Measurements from ENCODE around the gene RAB11A. TPM values are rescaled to one million over a fixed set of nuclear protein-coding genes. Genes with fewer than 3 reads are reported as not detected.

RAB11A gene
- total RNA-seq, 1 experiment from 2014 or later = 263 TPM

DNA sequence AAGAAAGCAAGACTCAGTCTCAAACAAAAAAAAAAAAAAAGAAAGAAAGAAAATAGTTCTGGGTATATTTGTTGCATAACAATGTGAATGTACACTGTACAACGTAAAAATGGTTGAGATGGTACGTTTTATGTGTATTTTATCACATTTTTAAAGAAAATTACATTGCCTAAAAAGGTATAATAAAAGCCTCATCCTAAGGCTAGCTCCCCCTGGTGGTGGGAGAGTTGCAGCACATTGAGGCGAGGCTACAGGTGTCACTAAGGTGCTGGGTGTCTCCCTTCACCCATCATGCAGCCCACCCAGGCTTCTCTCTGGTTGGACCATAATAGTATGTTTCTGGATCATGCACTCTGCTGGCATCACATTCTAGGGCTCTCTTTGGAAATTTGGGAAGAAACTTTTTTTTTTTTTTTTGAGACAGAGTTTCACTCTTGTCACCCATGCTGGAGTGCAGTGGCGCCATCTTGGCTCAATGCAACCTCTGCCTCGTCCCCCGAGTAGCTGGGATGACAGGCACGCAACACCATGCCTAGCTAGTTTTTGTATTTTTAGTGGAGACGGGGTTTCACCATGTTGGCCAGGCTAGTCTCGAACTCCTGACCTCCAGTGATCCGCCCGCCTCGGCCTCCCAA lies 12.4 kb upstream of the RAB11A start:
- no peak overlapping the region for H3K27ac ChIP-seq (ENCODE audit: low read length)
- TF ChIP-seq POLR2AphosphoS5 (IDR thresholded peaks at IDR 0.05; ENCODE audit: low read depth, low read length) = no peak
- TF ChIP-seq, protein P1, sequence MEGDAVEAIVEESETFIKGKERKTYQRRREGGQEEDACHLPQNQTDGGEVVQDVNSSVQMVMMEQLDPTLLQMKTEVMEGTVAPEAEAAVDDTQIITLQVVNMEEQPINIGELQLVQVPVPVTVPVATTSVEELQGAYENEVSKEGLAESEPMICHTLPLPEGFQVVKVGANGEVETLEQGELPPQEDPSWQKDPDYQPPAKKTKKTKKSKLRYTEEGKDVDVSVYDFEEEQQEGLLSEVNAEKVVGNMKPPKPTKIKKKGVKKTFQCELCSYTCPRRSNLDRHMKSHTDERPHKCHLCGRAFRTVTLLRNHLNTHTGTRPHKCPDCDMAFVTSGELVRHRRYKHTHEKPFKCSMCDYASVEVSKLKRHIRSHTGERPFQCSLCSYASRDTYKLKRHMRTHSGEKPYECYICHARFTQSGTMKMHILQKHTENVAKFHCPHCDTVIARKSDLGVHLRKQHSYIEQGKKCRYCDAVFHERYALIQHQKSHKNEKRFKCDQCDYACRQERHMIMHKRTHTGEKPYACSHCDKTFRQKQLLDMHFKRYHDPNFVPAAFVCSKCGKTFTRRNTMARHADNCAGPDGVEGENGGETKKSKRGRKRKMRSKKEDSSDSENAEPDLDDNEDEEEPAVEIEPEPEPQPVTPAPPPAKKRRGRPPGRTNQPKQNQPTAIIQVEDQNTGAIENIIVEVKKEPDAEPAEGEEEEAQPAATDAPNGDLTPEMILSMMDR (IDR thresholded peaks at IDR 0.05) = peak; percentile 95
- no peaks in the 10 kb centered on the region for H3K27me3 ChIP-seq (ENCODE audit: control insufficient read depth, insufficient read depth, low read length)
- POLR2A ChIA-PET = interaction anchor here (0.7 kb wide), 1 partner anchor 12 kb away, joined by 3 read pairs; the partner anchor contains the start of gene RAB11A
- BruUV-seq (replicated peaks) = no TSS peak
- H3K9me3 ChIP-seq (ENCODE audit: control insufficient read depth, insufficient read depth, low read depth, low read length) = no peaks in the 10 kb centered on the region
- CTCF ChIA-PET = interaction anchor here (0.7 to 1.2 kb wide), 8 partner anchors 11 to 241 kb away, joined by 3 to 8 read pairs (median 5); no protein-coding TSS in a partner anchor
- no peak overlapping the region for H3K4me3 ChIP-seq (ENCODE audit: low read depth in 2 of 2, low read length in 2 of 2)
- H3K4me1 ChIP-seq (ENCODE audit: control insufficient read depth, insufficient read depth, low read length) = no peaks in the 10 kb centered on the region
- DNase-seq (ENCODE audit: low read depth, low spot score) (no peak), ATAC-seq (peak; percentile 84)
- intact Hi-C loops (cut with micrococcal nuclease; ENCODE audit: unreplicated experiment) (no loop called here), in situ Hi-C loops (cut with HindIII; ENCODE audit: low pct_unique_long_range_greater_than_20kb, low sequenced_read_pairs) (no loop called here)
- H3K36me3 ChIP-seq (ENCODE audit: control insufficient read depth, insufficient read depth, low read length) = no peaks in the 10 kb centered on the region

DNA sequence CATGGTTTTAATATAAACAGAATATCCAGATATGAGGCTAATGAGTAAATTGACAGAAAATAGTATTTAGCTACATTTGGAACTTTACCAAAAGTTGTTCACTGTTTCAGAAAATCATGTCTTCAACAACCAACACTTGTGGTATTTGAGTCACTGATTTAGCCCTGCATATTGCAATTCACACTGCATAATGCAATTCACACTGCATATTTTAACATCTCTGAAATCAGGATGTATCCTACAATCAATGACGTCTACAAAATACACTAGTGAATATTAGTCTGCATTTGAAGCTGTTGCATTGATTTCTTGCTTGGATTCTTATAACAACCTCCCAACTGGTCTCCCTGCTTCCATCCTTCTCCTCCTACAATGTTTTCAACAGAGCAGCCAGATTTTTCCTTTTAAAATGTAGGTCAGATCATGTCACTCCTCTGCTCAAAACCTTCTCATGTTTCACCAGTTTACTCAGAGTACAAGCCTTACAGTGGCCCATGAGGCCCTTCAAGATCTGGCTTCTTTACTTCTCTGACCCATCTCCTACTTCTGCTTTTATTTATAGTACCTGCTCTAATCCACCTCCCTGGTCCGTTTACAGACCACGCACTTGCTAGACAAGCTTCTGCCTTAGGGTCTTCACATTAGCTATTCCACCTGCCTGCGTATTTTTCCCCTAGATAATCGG lies 11.4 kb upstream of the RAB11A start:
- TF ChIP-seq POLR2AphosphoS5 (IDR thresholded peaks at IDR 0.05; ENCODE audit: low read depth, low read length) = no peak
- TF ChIP-seq SIN3A (IDR thresholded peaks at IDR 0.05; ENCODE audit: borderline replicate concordance, insufficient read depth, low read depth, low read length) = no peak
- TF ChIP-seq TCF7L2 (IDR thresholded peaks at IDR 0.05; ENCODE audit: low read depth, low read length) = no peak
- TF ChIP-seq, protein P1 (IDR thresholded peaks at IDR 0.05) = no peak
- TF ChIP-seq, protein P2, sequence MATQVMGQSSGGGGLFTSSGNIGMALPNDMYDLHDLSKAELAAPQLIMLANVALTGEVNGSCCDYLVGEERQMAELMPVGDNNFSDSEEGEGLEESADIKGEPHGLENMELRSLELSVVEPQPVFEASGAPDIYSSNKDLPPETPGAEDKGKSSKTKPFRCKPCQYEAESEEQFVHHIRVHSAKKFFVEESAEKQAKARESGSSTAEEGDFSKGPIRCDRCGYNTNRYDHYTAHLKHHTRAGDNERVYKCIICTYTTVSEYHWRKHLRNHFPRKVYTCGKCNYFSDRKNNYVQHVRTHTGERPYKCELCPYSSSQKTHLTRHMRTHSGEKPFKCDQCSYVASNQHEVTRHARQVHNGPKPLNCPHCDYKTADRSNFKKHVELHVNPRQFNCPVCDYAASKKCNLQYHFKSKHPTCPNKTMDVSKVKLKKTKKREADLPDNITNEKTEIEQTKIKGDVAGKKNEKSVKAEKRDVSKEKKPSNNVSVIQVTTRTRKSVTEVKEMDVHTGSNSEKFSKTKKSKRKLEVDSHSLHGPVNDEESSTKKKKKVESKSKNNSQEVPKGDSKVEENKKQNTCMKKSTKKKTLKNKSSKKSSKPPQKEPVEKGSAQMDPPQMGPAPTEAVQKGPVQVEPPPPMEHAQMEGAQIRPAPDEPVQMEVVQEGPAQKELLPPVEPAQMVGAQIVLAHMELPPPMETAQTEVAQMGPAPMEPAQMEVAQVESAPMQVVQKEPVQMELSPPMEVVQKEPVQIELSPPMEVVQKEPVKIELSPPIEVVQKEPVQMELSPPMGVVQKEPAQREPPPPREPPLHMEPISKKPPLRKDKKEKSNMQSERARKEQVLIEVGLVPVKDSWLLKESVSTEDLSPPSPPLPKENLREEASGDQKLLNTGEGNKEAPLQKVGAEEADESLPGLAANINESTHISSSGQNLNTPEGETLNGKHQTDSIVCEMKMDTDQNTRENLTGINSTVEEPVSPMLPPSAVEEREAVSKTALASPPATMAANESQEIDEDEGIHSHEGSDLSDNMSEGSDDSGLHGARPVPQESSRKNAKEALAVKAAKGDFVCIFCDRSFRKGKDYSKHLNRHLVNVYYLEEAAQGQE (IDR thresholded peaks at IDR 0.05; ENCODE audit: insufficient read depth in 1 of 2, low read depth in 2 of 2, low read length in 1 of 2) = no peak
- H3K27ac ChIP-seq (ENCODE audit: low read length) = no peak overlapping the region
- no peaks in the 10 kb centered on the region for H3K4me1 ChIP-seq (ENCODE audit: control insufficient read depth, insufficient read depth, low read length)
- CTCF ChIA-PET = no interaction called here
- H3K36me3 ChIP-seq (ENCODE audit: control insufficient read depth, insufficient read depth, low read length) = no peaks in the 10 kb centered on the region
- in situ Hi-C loops (cut with HindIII; ENCODE audit: low pct_unique_long_range_greater_than_20kb, low sequenced_read_pairs) = no loop called here
- H3K9me3 ChIP-seq (ENCODE audit: control insufficient read depth, insufficient read depth, low read depth, low read length) = no peaks in the 10 kb centered on the region
- no TSS peak for BruUV-seq (replicated peaks)
- no peak overlapping the region for H3K4me3 ChIP-seq (ENCODE audit: low read depth in 2 of 2, low read length in 2 of 2)
- ATAC-seq (no peak), DNase-seq (ENCODE audit: low read depth, low spot score) (no peak)
- intact Hi-C loops (cut with micrococcal nuclease; ENCODE audit: unreplicated experiment) = no loop called here
- POLR2A ChIA-PET = no interaction called here
- no peaks in the 10 kb centered on the region for H3K27me3 ChIP-seq (ENCODE audit: control insufficient read depth, insufficient read depth, low read length)

Data from Panc1 (cell line).